RWPE2 (cell line): ENCODE measurements around the gene RFX2.

Experiments
- ATAC-seq: fragments of 200-7000 bp; cut with Tn5 transposase; 3 replicates; pipeline ENCODE4 v1.9.1; 2021; ENCODE audit warnings: low read depth
- DNase-seq: peaks from one replicate; pipeline ENCODE4 v3.0.0-alpha.2; 2020; ENCODE audit warnings: low spot score
- H3K27ac ChIP-seq: fragments of 450-650 bp; 2 replicates; pipeline ENCODE4 v1.5.1; 2017; ENCODE audit warnings: mild to moderate bottlenecking; ENCODE audit not compliant: poor library complexity, severe bottlenecking
- H3K27me3 ChIP-seq: fragments of 250-450 bp; sonication (Bioruptor Pico); 2 replicates; pipeline ENCODE4 v1.5.1; 2021; ENCODE audit warnings: mild to moderate bottlenecking, moderate library complexity; ENCODE audit not compliant: insufficient read depth, poor library complexity, severe bottlenecking
- H3K36me3 ChIP-seq: fragments of 250-450 bp; sonication (Bioruptor Pico); 2 replicates; pipeline ENCODE4 v1.5.1; 2020; ENCODE audit warnings: low read depth, mild to moderate bottlenecking, moderate library complexity
- H3K4me1 ChIP-seq: fragments of 250-450 bp; sonication (Bioruptor Pico); 2 replicates; pipeline ENCODE4 v1.5.1; 2021; ENCODE audit warnings: mild to moderate bottlenecking, moderate library complexity; ENCODE audit not compliant: insufficient read depth, poor library complexity, severe bottlenecking
- H3K4me3 ChIP-seq: fragments of 250-450 bp; sonication (Bioruptor Pico); 2 replicates; pipeline ENCODE4 v1.5.1; 2021; ENCODE audit warnings: mild to moderate bottlenecking, moderate library complexity; ENCODE audit not compliant: severe bottlenecking
- H3K9me3 ChIP-seq: fragments of 250-450 bp; sonication (Bioruptor Pico); 2 replicates; pipeline ENCODE4 v1.5.1; 2021; ENCODE audit warnings: mild to moderate bottlenecking, moderate library complexity; ENCODE audit not compliant: severe bottlenecking
- CTCF ChIP-seq: fragments of 450-650 bp; IDR thresholded peaks from one replicate; pipeline ENCODE4 v1.5.1; 2017; ENCODE audit warnings: mild to moderate bottlenecking, moderate library complexity; ENCODE audit not compliant: poor library complexity, severe bottlenecking

The RFX2 gene

GRCh38 chr19:6056282-6056741 is 54.0 kb downstream of the RFX2 start:
- ATAC-seq: no peak
- no peaks in the 10 kb centered on the region for H3K9me3 ChIP-seq
- peaks cover 35% of the 10 kb centered on the region for H3K4me1 ChIP-seq
- H3K36me3 ChIP-seq: peaks cover 15% of the 10 kb centered on the region
- no peaks in the 10 kb centered on the region for H3K27me3 ChIP-seq
- H3K4me3 ChIP-seq: no peak overlapping the region
- TF ChIP-seq CTCF: no peak
- peak overlapping the region; percentile 98 for H3K27ac ChIP-seq
- DNase-seq: no peak

GRCh38 chr19:6055013-6055795 is 55.1 kb downstream of the RFX2 start:
- ATAC-seq (no peak), DNase-seq (no peak)
- H3K27ac ChIP-seq: no peak overlapping the region
- no peaks in the 10 kb centered on the region for H3K9me3 ChIP-seq
- H3K4me1 ChIP-seq: peaks cover 26% of the 10 kb centered on the region
- H3K4me3 ChIP-seq: no peak overlapping the region
- peaks cover 20% of the 10 kb centered on the region for H3K36me3 ChIP-seq
- H3K27me3 ChIP-seq: no peaks in the 10 kb centered on the region
- no peak for TF ChIP-seq CTCF

GRCh38 chr19:6048793-6049405 is 61.4 kb downstream of the RFX2 start:
- peaks cover 10% of the 10 kb centered on the region for H3K36me3 ChIP-seq
- DNase-seq: no peak
- H3K27me3 ChIP-seq: no peaks in the 10 kb centered on the region
- peak; percentile 91 for ATAC-seq
- no peaks in the 10 kb centered on the region for H3K9me3 ChIP-seq
- H3K4me1 ChIP-seq: peaks cover 4% of the 10 kb centered on the region
- peak; percentile 85 for TF ChIP-seq CTCF
- H3K4me3 ChIP-seq: no peak overlapping the region
- no peak overlapping the region for H3K27ac ChIP-seq

GRCh38 chr19:6048348-6048747 is 62.0 kb downstream of the RFX2 start:
- H3K27me3 ChIP-seq: no peaks in the 10 kb centered on the region
- DNase-seq (no peak), ATAC-seq (no peak)
- H3K27ac ChIP-seq: no peak overlapping the region
- H3K4me3 ChIP-seq: no peak overlapping the region
- H3K36me3 ChIP-seq: peaks cover 14% of the 10 kb centered on the region
- H3K4me1 ChIP-seq: peaks cover 4% of the 10 kb centered on the region
- no peaks in the 10 kb centered on the region for H3K9me3 ChIP-seq
- TF ChIP-seq CTCF: no peak
